Left ventricle myocardium inferior (tissue), 1 donor: ENCODE results near the gene CDCA5. TPM values are rescaled to one million over a fixed set of nuclear protein-coding genes. Genes with fewer than 3 reads are reported as not detected.

Source experiments
- DNase-seq: peaks from one replicate; pipeline ENCODE4 v3.0.0-alpha.2; 2020
- H3K27ac ChIP-seq: fragments of 200-600 bp; replicated peaks from 2 replicates; pipeline ENCODE4 v1.8.0; 2021
- H3K27me3 ChIP-seq: fragments of 200-600 bp; 2 replicates; pipeline ENCODE4 v1.8.0; 2021; ENCODE audit warnings: low read depth
- H3K36me3 ChIP-seq: fragments of 200-600 bp; 2 replicates; pipeline ENCODE4 v1.8.0; 2021
- H3K4me1 ChIP-seq: fragments of 200-600 bp; 2 replicates; pipeline ENCODE4 v1.8.0; 2021
- H3K4me3 ChIP-seq: fragments of 200-600 bp; 2 replicates; pipeline ENCODE4 v1.8.0; 2021; ENCODE audit warnings: mild to moderate bottlenecking, moderate library complexity
- H3K9me3 ChIP-seq: fragments of 200-600 bp; replicated peaks from 2 replicates; pipeline ENCODE4 v1.8.0; 2021
- intact Hi-C: fragments of 100-400 bp; cut with micrococcal nuclease; formaldehyde crosslinking; loops from one replicate; pipeline ENCODE4 v1.11.0; 2022
- total RNA-seq: library from RNA; stranded (reverse); fragmentation: NEBNext Ultra II Directional; extraction: Animal tissue kit (Norgen Biotek cat#: 25700); gene quantifications from one replicate; pipeline ENCODE4 v1.2.1, GENCODE V29; 2021
- TF ChIP-seq, protein P1 (sequence below): fragments of 200-600 bp; IDR thresholded peaks from 2 replicates; pipeline ENCODE4 v1.8.0; 2021; ENCODE audit warnings: antibody characterized with exemption, mild to moderate bottlenecking, borderline replicate concordance
- donor health status: DM: no; HTN: yes; CAD: no; lungs with severe emphysema.

The CDCA5 gene
- total RNA-seq, 1 donor from 2014 or later = 1.3 TPM

DNA sequence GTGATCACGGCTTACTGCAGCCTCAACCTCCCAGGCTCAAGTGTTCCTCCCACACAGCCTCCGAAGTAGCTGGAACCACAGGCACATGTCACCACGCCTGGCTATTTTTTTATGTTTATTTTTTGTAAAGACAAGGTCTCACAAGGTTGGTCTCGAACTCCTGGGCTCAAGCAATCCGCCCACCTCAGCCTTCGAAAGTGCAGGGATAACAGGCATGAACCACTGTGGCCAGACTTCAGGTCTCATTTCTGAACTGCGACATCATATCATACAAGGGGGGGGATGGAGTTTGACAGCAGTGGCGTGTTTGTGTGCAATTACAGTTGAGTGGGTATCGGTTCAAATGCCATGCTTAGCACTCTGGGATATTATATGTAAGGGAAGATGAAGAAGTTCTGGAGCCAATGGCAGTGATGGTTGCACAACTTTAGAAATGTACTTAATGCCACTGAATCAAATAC is 32.4 kb downstream of the CDCA5 start:
- Histone ChIP-seq H3K36me3 (no peaks in the 10 kb centered on the region), H3K4me1 (peaks cover 18% of the 10 kb centered on the region), H3K4me3 (no peak overlapping the region), H3K27me3 (peaks cover 24% of the 10 kb centered on the region), H3K27ac (no peak overlapping the region), H3K9me3 (no peaks in the 10 kb centered on the region)
- intact Hi-C loops = no loop called here
- TF ChIP-seq, protein P1, sequence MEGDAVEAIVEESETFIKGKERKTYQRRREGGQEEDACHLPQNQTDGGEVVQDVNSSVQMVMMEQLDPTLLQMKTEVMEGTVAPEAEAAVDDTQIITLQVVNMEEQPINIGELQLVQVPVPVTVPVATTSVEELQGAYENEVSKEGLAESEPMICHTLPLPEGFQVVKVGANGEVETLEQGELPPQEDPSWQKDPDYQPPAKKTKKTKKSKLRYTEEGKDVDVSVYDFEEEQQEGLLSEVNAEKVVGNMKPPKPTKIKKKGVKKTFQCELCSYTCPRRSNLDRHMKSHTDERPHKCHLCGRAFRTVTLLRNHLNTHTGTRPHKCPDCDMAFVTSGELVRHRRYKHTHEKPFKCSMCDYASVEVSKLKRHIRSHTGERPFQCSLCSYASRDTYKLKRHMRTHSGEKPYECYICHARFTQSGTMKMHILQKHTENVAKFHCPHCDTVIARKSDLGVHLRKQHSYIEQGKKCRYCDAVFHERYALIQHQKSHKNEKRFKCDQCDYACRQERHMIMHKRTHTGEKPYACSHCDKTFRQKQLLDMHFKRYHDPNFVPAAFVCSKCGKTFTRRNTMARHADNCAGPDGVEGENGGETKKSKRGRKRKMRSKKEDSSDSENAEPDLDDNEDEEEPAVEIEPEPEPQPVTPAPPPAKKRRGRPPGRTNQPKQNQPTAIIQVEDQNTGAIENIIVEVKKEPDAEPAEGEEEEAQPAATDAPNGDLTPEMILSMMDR = no peak
- no peak for DNase-seq

DNA sequence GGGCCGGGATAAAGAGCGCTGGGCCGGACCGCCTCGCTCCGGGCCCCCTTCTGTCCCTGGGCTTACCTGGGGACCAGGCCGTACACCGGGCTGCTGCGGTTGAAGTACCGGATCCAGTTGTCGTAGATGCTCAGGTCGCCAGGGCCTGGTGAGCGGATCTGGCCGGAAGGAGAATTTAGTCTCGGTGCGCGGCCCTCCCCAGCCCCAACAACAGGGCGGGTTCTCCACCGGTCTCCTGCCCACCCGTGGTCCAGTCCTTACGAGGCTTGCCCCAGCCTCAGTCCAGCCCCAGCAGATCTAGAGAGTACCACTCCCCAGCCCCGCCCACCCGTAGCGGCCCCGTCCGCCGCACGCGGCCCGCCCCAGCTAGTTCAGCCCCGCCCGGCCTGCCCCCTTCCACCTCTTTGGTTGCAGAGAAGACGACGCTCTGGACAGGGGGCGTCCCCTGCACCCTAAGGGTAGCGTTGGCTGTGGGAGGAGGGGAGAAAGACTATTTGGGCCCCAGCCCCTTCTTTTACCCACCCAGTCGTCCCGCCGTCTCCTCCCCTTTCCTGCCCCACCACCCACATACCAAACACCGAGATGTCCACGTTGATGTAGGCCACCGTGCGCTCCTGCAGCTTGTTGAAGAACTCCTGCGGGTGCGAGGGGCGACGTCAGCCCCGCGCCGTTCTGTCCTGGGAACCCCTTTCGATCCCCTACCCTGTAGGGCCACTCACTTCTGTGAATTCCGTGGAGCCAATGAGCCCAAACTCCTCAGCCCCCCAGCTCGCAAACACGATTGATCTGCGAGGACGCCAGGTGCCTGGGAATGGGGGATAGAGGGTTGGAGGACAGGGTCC is 36.0 kb downstream of the CDCA5 start:
- Histone ChIP-seq H3K27me3 (peaks cover 16% of the 10 kb centered on the region), H3K4me1 (peaks cover 32% of the 10 kb centered on the region), H3K9me3 (no peaks in the 10 kb centered on the region), H3K27ac (peak overlapping the region; percentile 52), H3K4me3 (peak overlapping the region; percentile 71), H3K36me3 (peaks cover 13% of the 10 kb centered on the region)
- intact Hi-C loops = no loop called here
- DNase-seq = peak; percentile 29
- TF ChIP-seq, protein P1 = no peak

DNA sequence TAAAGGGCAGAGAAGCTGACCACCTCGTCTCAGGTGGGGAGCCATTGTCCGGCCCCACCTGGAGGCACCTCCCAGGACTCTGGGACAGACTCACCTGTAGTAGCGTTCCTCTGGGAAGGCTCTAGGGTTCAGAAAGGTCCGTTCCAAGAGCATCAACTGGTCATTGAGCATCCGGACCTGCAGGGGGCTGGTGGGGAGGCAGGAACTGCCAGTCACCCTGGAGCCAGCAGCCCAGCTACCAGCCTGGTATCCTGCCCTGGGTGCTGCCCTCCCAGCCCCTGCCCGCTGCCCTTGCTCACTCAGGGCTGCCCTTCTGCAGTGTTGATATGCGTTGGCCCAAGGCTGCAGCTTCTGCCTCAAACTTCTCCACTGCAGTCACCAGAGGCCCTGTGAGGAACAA is 38.1 kb downstream of the CDCA5 start:
- DNase-seq = no peak
- intact Hi-C loops = no loop called here

DNA sequence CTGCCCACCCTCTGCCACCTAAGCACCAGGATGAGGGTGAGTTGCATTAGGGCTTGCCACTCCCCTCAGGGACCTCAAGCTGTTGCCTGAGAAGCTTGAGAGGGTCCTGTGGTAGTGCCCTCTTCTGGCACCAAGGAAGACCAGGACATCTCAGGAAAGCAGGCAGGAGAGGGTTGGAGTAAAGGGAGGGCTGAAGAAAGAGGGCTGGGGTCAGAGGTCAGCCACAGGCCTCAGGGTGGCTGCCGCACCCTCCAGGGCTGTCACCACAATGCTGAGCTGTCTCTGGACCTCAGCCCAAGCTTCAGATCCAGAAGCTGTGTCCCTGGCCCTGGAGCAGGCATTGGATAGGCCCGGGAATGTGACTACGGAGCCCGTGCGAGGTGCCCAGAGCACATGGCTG is 38.8 kb downstream of the CDCA5 start:
- intact Hi-C loops = no loop called here
- H3K27me3 ChIP-seq = peaks cover 8% of the 10 kb centered on the region
- peaks cover 14% of the 10 kb centered on the region for H3K36me3 ChIP-seq
- DNase-seq = no peak
- H3K27ac ChIP-seq = no peak overlapping the region
- TF ChIP-seq, protein P1 = no peak
- H3K9me3 ChIP-seq = no peaks in the 10 kb centered on the region
- peaks cover 60% of the 10 kb centered on the region for H3K4me1 ChIP-seq
- no peak overlapping the region for H3K4me3 ChIP-seq

More for the DNA sequence above, 38.1 kb downstream of the CDCA5 start:
- H3K36me3 ChIP-seq = peaks cover 13% of the 10 kb centered on the region
- no peak overlapping the region for H3K27ac ChIP-seq
- TF ChIP-seq, protein P1 = no peak
- H3K4me1 ChIP-seq = peaks cover 53% of the 10 kb centered on the region
- H3K9me3 ChIP-seq = no peaks in the 10 kb centered on the region
- H3K4me3 ChIP-seq = no peak overlapping the region
- H3K27me3 ChIP-seq = peaks cover 8% of the 10 kb centered on the region

DNA sequence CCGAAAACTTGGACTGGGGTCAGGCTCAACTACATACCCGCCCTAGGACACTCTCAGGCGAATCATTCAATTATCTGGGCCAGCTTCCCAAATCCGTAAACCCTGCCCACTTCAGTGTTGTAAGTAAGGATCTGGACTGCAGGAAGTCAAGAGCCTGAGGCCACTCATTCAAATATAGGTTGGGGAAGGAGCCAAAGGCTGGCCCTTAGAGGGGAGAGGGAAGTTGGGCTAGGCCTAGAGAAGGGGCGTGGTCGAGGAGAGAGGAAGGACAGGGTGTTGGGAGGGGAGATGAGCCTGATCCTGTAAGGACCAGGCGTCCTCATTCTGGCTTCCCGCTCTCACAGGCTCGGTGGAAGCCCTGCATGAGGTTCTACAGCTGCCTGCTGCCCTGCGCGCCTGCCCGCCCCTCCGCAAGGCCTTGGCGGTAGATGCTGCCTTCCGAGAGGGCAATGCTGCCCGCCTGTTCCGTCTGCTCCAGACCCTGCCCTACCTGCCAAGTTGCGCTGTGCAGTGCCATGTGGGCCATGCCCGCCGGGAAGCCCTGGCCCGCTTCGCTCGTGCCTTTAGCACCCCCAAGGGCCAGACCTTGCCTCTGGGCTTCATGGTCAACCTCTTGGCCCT is 39.8 kb downstream of the CDCA5 start:
- DNase-seq = peak; percentile 48
- H3K27me3 ChIP-seq = peaks cover 8% of the 10 kb centered on the region
- H3K36me3 ChIP-seq = peaks cover 21% of the 10 kb centered on the region
- no peak overlapping the region for H3K4me3 ChIP-seq
- peaks cover 61% of the 10 kb centered on the region for H3K4me1 ChIP-seq
- TF ChIP-seq, protein P1 = no peak
- H3K27ac ChIP-seq = peak overlapping the region; percentile 39
- intact Hi-C loops = no loop called here
- H3K9me3 ChIP-seq = no peaks in the 10 kb centered on the region
